K562 (cell line): Measurements from ENCODE around the gene RNF112. TPM values are rescaled to one million over a fixed set of nuclear protein-coding genes. Genes with fewer than 3 reads are reported as not detected.

Source experiments
- ATAC-seq: fragments of 200-7000 bp; cut with Tn5 transposase; 3 replicates; pipeline ENCODE4 v1.9.1; 2020; ENCODE audit warnings: moderate library complexity
- BruUV-seq: library from RNA; stranded (reverse); fragments of 400-500 nt; replicated peaks from 2 replicates; lab custom pipeline; 2021; lab: Mats Ljungman, UMichigan
- CTCF ChIA-PET: fragments of 300-600 bp; formaldehyde crosslinking; extraction: SDS; loops from one replicate; lab custom pipeline; 2021; ENCODE audit warnings: low intra/inter-chr PET ratio; lab: Yijun Ruan, JAX
- POLR2A ChIA-PET: fragments of 300-600, 350-650 bp; sonication (Branson Sonifier 250); formaldehyde crosslinking; extraction: SDS; loops from one replicate; lab custom pipeline; 2021; ENCODE audit warnings: antibody characterized with exemption, inconsistent platforms; lab: Yijun Ruan, JAX
- DNase-seq, 4 experiments: peaks; one replicate each; pipeline versions ENCODE4 v3.0.0 to v3.0.0-alpha.2; 2011 to 2018; ENCODE audit warnings: low spot score in 3 of 4, mixed read lengths in 3 of 4; ENCODE audit errors: extremely low read depth in 1 of 4
- FAIRE-seq: peaks from 2 replicates; lab custom pipeline; 2011; peaks lifted over from hg19 to GRCh38; lab: Jason Lieb, UNC
- H2AFZ ChIP-seq: 2 replicates; pipeline ENCODE4 v1.6.0; 2011; ENCODE audit warnings: low read depth, low read length, control low read depth, inconsistent platforms
- H3K27ac ChIP-seq: fragments of 200-600 bp; 3 replicates; pipeline ENCODE4 v1.8.0; 2011; ENCODE audit warnings: low read depth, mild to moderate bottlenecking, control low read depth, inconsistent platforms, low read length, moderate library complexity, mixed read lengths; ENCODE audit errors: extremely low read depth
- H3K27me3 ChIP-seq, 2 experiments: fragments of 300-600 bp in 1 of 2; 2 replicates in 1 of 2; 3 replicates in 1 of 2; pipeline versions ENCODE4 v1.6.0 to v1.8.0; 2011; ENCODE audit warnings: inconsistent platforms in 2 of 2, low read length in 2 of 2, mild to moderate bottlenecking in 1 of 2, mixed read lengths in 1 of 2, moderate library complexity in 1 of 2; ENCODE audit not compliant: control insufficient read depth in 2 of 2, insufficient read depth in 2 of 2
- H3K36me3 ChIP-seq: fragments of 300-600 bp; 3 replicates; pipeline ENCODE4 v1.8.0; 2011; ENCODE audit warnings: mild to moderate bottlenecking, low read length, inconsistent platforms; ENCODE audit not compliant: control insufficient read depth, insufficient read depth
- H3K4me1 ChIP-seq, 2 experiments: fragments of 200-600 bp in 1 of 2; replicated peaks in 1 of 2; 2 replicates in 1 of 2; 3 replicates in 1 of 2; pipeline versions ENCODE4 v1.5.1 to v1.8.0; 2011; ENCODE audit warnings: inconsistent platforms in 2 of 2, low read length in 2 of 2, mild to moderate bottlenecking in 1 of 2, mixed read lengths in 1 of 2, moderate library complexity in 1 of 2; ENCODE audit not compliant: control insufficient read depth in 2 of 2, insufficient read depth in 2 of 2
- H3K4me2 ChIP-seq: 2 replicates; pipeline ENCODE4 v1.6.1; 2011; ENCODE audit warnings: low read length, control low read depth, inconsistent platforms, mixed read lengths; ENCODE audit not compliant: insufficient read depth
- H3K4me3 ChIP-seq: fragments of 200-600 bp; sonication (generic), shearing (Covaris generic); 2 replicates; pipeline ENCODE4 v1.5.1; 2016; ENCODE audit warnings: control low read depth, inconsistent platforms
- H3K79me2 ChIP-seq: fragments of 200-600 bp; 3 replicates; pipeline ENCODE4 v1.8.0; 2011; ENCODE audit warnings: low read length, inconsistent platforms; ENCODE audit not compliant: control insufficient read depth, insufficient read depth
- H3K9ac ChIP-seq, 2 experiments: 2 replicates each; pipeline versions ENCODE4 v1.6.0 to v1.6.1; 2011; ENCODE audit warnings: low read depth in 2 of 2, low read length in 2 of 2, control low read depth in 1 of 2, inconsistent platforms in 1 of 2, mild to moderate bottlenecking in 1 of 2, mixed read lengths in 1 of 2; ENCODE audit not compliant: insufficient read depth in 1 of 2
- H3K9me1 ChIP-seq: one replicate; pipeline ENCODE4 v1.6.0; 2011; ENCODE audit warnings: inconsistent platforms, mild to moderate bottlenecking, low read length, moderate library complexity; ENCODE audit not compliant: control insufficient read depth, insufficient read depth
- H3K9me3 ChIP-seq: replicated peaks from 2 replicates; pipeline ENCODE4 v1.5.1; 2011; ENCODE audit warnings: low read depth, low read length, inconsistent platforms; ENCODE audit not compliant: control insufficient read depth, insufficient read depth
- H4K20me1 ChIP-seq: replicated peaks from 2 replicates; pipeline ENCODE4 v1.6.1; 2011; ENCODE audit warnings: low read length, inconsistent platforms, mixed read lengths; ENCODE audit not compliant: control insufficient read depth, insufficient read depth
- CBX3 ChIP-seq, 2 experiments: IDR thresholded peaks; 1 replicate in 1 of 2; 2 replicates in 1 of 2; pipeline ENCODE4 v1.6.1; 2012; ENCODE audit warnings: inconsistent platforms in 2 of 2, low read length in 2 of 2, borderline replicate concordance in 1 of 2, control low read depth in 1 of 2
- CBX5 ChIP-seq: IDR thresholded peaks from 2 replicates; pipeline ENCODE4 v1.6.1; 2014; ENCODE audit warnings: low read depth, borderline replicate concordance
- FOXK1 ChIP-seq: sonication (generic); formaldehyde crosslinking; IDR thresholded peaks from 2 replicates; pipeline ENCODE4 v1.8.0; 2022; ENCODE audit warnings: missing genetic modification reagents, mild to moderate bottlenecking, borderline replicate concordance
- OTX1 ChIP-seq: fragments of 450-650 bp; formaldehyde crosslinking; IDR thresholded peaks from 2 replicates; pipeline ENCODE4 v1.4.0; 2022; ENCODE audit warnings: mild to moderate bottlenecking
- WGBS: fragments of 100-300 bp; shearing (Covaris generic); methylation state at CpG from one replicate; pipeline ENCODE4 v1.1.6; 2016; ENCODE audit warnings: low coverage, mixed read lengths; ENCODE audit not compliant: insufficient coverage; ENCODE audit errors: missing lambda C conversion rate; 5-methylcytosine and 5-hydroxymethylcytosine counted together
- in situ Hi-C: fragments of 300-500 bp; cut with MboI; formaldehyde crosslinking; loops from 4 replicates; pipeline ENCODE4 v1.15.0; 2018; ENCODE audit warnings: inconsistent platforms, mixed read lengths
- intact Hi-C: fragments of 100-400 bp; cut with micrococcal nuclease; formaldehyde crosslinking; loops from 2 replicates; pipeline ENCODE4 v1.14.2; 2022
- polyA plus RNA-seq, 8 experiments: library from polyadenylated mRNA; depleted of rRNA in 4 of 8; stranded (reverse) in 5 of 8; unstranded in 3 of 8; fragments of >200 nt; fragmentation: Nextera tagmentation in 2 of 8; fragmentation: Illumina TruSeq in 1 of 8; extraction: Ambion mirVana in 2 of 8; extraction: Trizol in 1 of 8; gene quantifications; 2 replicates each; pipeline versions ENCODE4 v1.2.1 to v1.2.3, GENCODE V29; 2011 to 2014; ENCODE audit warnings: inconsistent platforms in 1 of 8, missing spikeins in 1 of 8
- total RNA-seq, 7 experiments: library from RNA; depleted of rRNA in 6 of 7; stranded (reverse); fragments of >200 nt in 6 of 7; fragmentation: Illumina TruSeq in 2 of 7; extraction: Trizol in 2 of 7; gene quantifications; 2 replicates each; pipeline versions ENCODE4 v1.2.1 to v1.2.3, GENCODE V29; 2011 to 2021; ENCODE audit warnings: low replicate concordance in 1 of 7
- TF ChIP-seq, protein P1 (sequence below): fragments of 450-650 bp; IDR thresholded peaks from 2 replicates; pipeline ENCODE4 v1.6.1; 2018; ENCODE audit warnings: mild to moderate bottlenecking, low read depth; ENCODE audit not compliant: partially characterized antibody

RNF112 gene
- total and polyA plus RNA-seq, 9 of the 15 experiments (the other 6 are each of a cell fraction or from before 2014, with no cell fraction given): 0.05 TPM; not detected in 8

DNA sequence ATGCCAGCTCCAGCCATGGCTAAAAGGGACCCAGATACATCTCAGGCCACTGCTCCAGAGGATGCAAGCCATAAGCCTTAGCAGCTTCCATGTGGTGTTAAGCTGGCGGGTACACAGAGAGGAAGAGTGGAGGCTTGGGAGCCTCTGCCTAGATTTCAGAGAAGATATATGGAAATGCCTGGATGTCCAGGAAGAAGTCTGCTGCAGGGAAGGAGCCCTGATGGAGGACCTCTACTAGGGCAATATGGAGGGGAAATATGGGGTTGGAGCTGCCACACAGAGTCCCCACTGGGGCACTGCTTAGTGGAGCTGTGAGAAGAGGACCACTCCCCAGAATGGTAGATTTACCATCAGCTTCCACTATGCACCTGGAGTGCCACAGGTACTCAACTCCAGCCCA is 32.1 kb downstream of the RNF112 start:
- peaks cover 0 to 3% of the 10 kb centered on the region in 2 experiments; a peak in 1 of 5 replicates for H3K4me1 ChIP-seq

More for the DNA sequence above, 32.1 kb downstream of the RNF112 start:
- no peak overlapping the region for H2AFZ ChIP-seq
- H3K4me3 ChIP-seq: no peak overlapping the region
- BruUV-seq: no TSS peak
- no peaks in the 10 kb centered on the region for H3K27me3 ChIP-seq
- 0% methylated on average over 1 of the region's 1 CpG for WGBS
- TF ChIP-seq FOXK1 (CRISPR knock-in tag): no peak
- TF ChIP-seq OTX1 (CRISPR knock-in tag): no peak
- peak; percentile 64; the same call in 1 of the 2 replicates for TF ChIP-seq CBX5
- 0 out of 3 replicates have a peak, but pooled peaks of 1 of the 2 experiments have one; percentile 34 for TF ChIP-seq CBX3 (IDR thresholded peaks at IDR 0.05; ENCODE audit: borderline replicate concordance in 1 of 2, low read length in 2 of 2)
- TF ChIP-seq, protein P1, sequence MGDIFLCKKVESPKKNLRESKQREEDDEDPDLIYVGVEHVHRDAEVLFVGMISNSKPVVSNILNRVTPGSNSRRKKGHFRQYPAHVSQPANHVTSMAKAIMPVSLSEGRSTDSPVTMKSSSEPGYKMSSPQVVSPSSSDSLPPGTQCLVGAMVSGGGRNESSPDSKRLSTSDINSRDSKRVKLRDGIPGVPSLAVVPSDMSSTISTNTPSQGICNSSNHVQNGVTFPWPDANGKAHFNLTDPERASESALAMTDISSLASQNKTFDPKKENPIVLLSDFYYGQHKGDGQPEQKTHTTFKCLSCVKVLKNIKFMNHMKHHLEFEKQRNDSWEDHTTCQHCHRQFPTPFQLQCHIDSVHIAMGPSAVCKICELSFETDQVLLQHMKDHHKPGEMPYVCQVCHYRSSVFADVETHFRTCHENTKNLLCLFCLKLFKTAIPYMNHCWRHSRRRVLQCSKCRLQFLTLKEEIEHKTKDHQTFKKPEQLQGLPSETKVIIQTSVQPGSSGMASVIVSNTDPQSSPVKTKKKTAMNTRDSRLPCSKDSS: peak; percentile 41
- TF ChIP-seq, all 486 proteins: peak for 3
- in situ Hi-C loops: no loop called here
- Histone ChIP-seq H3K79me2 (no peaks in the 10 kb centered on the region), H3K9me3 (no peaks in the 10 kb centered on the region), H3K9me1 (no peaks in the 10 kb centered on the region), H4K20me1 (no peaks in the 10 kb centered on the region), H3K9ac (no peak overlapping the region), H3K27ac (no peak overlapping the region), H3K36me3 (no peaks in the 10 kb centered on the region), H3K4me2 (no peak overlapping the region)
- DNase-seq (no peak), ATAC-seq (no peak), FAIRE-seq (no peak)
- intact Hi-C loops: no loop called here
- POLR2A ChIA-PET: interaction anchor here (0.5 to 0.6 kb wide), 2 partner anchors 10 to 136 kb away, joined by 3 read pairs; no protein-coding TSS in a partner anchor
- CTCF ChIA-PET: no interaction called here
